OCI-LY1 (cell line): ENCODE data around the gene PTPN22.

Experiments used
- EZH2 ChIP-seq: fragments of 200-600 bp; sonication (generic), shearing (Covaris generic); IDR thresholded peaks from 2 replicates; pipeline ENCODE4 v1.8.0; 2017; ENCODE audit warnings: borderline replicate concordance, mixed run types, mild to moderate bottlenecking, antibody characterized with exemption, low read length, moderate library complexity, mixed read lengths
- TF ChIP-seq, protein P1 (sequence below): fragments of 200-600 bp; sonication (generic), shearing (Covaris generic); IDR thresholded peaks from 2 replicates; pipeline ENCODE4 v1.5.1; 2017; ENCODE audit warnings: mild to moderate bottlenecking, antibody characterized with exemption, low read length, moderate library complexity, mixed read lengths

DNA sequence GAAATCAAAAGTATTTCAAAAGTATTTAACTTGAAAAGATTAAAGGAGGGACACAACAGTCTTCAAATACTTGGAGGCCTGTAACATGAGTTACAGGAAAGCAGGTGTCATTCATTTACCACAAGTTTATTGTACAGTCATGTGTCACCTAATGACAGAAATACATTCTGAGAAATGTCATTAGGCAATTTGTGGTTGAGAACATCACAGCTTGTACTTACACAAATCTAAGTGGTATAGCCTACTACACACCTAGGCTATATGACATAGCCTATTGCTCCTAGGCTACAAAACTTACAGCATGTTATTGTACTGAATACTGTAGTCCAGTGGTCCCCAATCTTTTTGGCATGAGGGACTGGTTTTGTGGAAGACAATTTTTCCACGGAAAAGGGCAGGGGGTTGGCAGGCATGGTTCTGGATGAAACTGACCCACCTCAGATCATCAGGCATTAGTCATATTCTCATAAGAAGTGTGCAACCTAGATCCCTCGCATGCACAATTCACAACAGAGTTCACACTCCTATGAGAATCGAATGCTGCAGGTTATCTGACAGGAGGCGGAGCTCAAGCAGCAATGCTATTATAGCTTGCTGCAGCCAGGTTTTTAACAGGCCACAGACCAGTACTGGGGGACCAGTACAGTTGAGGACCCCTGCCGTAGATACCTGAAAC is 87.3 kb downstream of the PTPN22 start:
- TF ChIP-seq, protein P1, sequence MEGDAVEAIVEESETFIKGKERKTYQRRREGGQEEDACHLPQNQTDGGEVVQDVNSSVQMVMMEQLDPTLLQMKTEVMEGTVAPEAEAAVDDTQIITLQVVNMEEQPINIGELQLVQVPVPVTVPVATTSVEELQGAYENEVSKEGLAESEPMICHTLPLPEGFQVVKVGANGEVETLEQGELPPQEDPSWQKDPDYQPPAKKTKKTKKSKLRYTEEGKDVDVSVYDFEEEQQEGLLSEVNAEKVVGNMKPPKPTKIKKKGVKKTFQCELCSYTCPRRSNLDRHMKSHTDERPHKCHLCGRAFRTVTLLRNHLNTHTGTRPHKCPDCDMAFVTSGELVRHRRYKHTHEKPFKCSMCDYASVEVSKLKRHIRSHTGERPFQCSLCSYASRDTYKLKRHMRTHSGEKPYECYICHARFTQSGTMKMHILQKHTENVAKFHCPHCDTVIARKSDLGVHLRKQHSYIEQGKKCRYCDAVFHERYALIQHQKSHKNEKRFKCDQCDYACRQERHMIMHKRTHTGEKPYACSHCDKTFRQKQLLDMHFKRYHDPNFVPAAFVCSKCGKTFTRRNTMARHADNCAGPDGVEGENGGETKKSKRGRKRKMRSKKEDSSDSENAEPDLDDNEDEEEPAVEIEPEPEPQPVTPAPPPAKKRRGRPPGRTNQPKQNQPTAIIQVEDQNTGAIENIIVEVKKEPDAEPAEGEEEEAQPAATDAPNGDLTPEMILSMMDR, result no peak
- TF ChIP-seq EZH2, result no peak
